Measurements from ENCODE around the gene PLEKHG4B. TPM values are rescaled to one million over a fixed set of nuclear protein-coding genes. Genes with fewer than 3 reads are reported as not detected.
"Not testable (repeated sequence)": the region's sequence is repeated elsewhere in the genome, so short reads cannot be mapped to it uniquely, and the experiment has no call there.

PLEKHG4B gene, protein sequence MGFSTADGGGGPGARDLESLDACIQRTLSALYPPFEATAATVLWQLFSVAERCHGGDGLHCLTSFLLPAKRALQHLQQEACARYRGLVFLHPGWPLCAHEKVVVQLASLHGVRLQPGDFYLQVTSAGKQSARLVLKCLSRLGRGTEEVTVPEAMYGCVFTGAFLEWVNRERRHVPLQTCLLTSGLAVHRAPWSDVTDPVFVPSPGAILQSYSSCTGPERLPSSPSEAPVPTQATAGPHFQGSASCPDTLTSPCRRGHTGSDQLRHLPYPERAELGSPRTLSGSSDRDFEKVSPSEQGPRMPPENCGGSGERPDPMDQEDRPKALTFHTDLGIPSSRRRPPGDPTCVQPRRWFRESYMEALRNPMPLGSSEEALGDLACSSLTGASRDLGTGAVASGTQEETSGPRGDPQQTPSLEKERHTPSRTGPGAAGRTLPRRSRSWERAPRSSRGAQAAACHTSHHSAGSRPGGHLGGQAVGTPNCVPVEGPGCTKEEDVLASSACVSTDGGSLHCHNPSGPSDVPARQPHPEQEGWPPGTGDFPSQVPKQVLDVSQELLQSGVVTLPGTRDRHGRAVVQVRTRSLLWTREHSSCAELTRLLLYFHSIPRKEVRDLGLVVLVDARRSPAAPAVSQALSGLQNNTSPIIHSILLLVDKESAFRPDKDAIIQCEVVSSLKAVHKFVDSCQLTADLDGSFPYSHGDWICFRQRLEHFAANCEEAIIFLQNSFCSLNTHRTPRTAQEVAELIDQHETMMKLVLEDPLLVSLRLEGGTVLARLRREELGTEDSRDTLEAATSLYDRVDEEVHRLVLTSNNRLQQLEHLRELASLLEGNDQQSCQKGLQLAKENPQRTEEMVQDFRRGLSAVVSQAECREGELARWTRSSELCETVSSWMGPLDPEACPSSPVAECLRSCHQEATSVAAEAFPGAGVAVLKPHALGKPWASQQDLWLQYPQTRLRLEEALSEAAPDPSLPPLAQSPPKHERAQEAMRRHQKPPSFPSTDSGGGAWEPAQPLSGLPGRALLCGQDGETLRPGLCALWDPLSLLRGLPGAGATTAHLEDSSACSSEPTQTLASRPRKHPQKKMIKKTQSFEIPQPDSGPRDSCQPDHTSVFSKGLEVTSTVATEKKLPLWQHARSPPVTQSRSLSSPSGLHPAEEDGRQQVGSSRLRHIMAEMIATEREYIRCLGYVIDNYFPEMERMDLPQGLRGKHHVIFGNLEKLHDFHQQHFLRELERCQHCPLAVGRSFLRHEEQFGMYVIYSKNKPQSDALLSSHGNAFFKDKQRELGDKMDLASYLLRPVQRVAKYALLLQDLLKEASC (N-terminal part only)
- not detected in 2 replicates for total RNA-seq

DNA sequence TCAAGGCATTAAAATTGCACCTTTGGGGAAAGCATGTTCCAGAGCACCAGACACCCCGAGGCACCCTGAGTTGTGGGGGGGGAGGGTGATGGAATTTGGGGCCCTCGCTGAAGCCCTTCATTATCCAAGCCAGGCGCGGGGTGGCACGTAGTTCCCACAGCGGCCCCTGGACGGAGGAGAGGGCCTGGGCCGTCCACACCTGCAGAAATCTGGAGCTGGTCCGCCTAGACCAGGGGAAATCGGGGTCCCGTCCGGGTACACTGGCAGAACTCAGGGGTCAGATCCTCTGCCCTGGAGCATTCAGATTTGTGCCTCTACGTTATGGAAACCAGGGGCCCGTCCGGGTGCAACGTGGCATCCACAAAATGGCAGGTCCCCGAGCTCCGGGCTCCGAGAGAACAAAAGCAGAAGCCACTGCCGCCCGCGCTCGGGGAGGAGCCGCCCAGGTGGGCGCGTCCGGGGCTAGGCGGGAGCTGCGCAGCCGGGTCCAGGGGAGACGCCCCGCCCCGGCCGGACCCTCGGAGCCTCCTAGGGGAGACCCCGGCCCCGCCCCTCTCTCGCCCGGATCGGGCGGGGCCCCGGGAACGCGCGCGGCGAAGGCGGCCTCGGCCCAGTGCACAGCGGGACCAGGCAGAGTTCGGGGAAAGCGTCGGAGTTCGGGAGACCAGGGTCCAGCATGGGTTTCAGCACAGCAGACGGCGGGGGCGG is at the start of gene PLEKHG4B:
Gene PLEKHG4B, plus strand, starts transcription at position 613 of the 708 bp plus-strand sequence. Its CDS starts 64 bp downstream, at position 677.
- intact Hi-C loops (cut with micrococcal nuclease) = no loop called here

DNA sequence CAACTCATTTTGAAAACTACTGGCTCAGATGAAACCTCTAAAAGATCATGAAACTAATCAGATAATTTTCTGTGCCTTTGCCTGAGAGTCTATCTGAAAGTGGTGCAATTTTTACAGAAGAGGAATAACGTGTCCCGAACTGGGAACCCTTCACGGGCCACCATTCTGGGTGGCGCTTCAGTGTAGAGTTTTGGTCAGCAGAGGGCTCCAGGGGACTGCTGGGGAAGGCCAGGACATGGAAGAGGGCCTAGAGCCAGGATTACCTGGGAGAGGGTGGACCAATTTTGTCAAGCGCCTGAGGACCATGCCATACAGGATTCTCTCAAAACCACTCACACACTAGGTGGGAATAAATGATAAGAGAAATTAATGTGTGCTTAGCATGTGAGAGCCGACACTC is 49.7 kb upstream of the PLEKHG4B start:
- intact Hi-C loops (cut with micrococcal nuclease) = no loop called here

DNA sequence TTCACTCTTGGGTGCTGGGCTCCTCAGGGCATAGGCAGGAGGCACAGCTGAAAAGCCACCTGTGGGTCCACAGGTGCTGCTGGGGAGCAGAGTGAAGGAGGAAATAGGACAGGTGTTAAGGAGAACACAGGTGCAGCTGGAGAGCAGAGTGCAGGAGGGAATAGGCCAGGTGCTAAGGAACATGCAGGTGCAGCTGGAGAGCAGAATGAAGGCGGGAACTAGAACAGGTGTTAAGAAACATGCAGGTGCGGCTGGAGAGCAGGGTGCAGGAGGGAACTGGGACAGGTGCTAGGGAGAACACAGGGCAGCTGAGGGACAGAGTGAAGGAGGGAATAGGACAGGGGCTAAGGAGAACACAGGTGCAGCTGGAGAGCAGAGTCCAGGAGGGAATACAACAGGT is 43.8 kb upstream of the PLEKHG4B start:
- intact Hi-C loops (cut with micrococcal nuclease) = no loop called here

DNA sequence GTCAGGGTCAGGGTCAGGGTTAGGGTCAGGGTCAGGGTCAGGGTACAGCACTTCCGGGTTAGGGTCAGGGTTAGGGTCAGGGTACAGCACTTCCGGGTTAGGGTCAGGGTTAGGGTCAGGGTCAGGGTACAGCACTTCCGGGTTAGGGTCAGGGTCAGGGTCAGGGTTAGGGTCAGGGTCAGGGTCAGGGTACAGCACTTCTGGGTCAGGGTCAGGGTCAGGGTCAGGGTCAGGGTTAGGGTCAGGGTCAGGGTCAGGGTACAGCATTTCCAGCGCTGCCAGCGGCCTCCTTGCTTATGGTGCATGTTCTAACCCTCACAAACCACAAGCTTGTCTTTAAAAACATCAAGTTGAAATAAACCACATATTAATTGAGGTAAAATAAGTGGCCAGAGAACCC is 42.4 kb upstream of the PLEKHG4B start:
- intact Hi-C loops (cut with micrococcal nuclease) = not testable (repeated sequence)

DNA sequence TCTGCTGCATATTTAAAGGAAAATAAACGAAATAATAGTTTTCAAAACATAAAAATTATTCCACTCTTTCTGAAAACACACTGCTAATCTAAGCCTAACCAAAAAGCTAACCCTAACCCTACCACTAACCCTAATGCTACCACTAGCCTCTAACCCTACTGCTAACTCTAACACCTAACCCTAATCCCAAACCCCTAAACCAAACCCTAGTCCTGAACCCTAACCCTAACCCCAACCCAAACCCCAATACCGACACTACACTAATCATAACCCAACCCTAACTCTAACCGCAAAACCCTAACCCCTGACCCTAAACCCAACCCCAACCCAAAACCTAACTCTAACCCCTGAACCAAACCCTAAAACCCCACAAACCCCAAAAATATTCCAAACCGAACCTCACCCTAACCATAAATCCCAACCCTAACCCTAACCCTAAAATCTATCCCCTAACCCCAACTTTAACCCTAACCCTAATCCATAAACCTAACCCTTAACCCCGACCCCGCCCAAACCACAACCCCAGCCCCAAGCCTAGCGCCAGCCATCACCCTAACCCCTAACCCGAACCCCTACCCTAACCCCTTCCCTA is 41.9 kb upstream of the PLEKHG4B start:
- intact Hi-C loops (cut with micrococcal nuclease) = no loop called here

DNA sequence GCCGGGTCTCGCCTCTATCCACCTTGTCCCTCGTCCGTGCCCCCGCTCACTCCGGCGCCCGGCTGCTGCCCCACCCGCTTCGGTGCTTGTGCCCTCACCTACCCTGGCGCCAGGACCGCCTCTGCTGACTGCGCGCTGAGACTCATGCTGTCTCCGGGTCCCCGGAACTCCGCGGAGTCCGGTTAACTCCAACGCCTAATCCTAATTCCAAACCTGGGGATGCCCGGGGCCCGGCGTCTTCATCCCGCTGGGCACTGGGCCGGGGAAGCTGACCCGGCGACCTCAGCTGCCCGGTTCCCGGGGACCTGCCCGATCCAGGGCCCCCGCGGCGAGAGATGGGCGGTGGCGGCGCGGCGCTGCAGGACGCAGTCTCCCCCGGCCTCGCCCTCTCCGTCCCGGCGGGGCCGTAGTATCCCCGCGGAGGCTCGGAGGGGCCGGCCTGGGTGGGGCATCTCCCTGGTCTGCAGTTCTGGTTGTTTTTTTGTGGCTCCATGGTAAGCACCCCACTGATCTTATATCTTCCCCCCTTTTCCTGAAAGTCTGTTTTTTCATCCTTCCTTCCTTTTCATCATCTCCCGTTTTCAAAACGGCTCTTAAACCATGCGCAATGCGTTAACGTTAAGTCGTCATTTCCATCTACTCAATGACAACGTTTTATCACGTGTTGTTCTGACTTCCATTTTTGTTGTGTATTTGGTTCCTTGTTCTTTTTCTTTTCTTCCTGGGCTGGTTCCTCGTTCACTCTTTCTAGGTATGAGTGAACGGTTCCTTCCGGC is 41.1 kb upstream of the PLEKHG4B start:
- intact Hi-C loops (cut with micrococcal nuclease) = no loop called here

DNA sequence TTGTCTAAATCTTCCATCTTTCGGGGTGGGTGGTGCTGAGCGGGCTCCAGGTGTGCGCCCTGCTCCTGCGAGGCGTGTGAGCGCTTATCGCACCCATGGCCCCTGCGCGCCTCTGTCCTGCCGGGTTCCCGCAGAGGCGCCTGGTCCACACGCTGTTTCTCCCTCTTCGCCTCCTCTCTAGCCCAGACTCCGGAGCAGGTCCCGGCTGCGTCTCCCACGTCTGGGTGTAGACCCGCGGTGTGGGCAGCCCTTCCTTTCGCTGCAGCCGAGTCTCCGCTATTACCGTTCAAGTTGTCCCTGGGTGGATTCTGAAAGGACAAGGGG is 40.5 kb upstream of the PLEKHG4B start:
- intact Hi-C loops (cut with micrococcal nuclease) = no loop called here

DNA sequence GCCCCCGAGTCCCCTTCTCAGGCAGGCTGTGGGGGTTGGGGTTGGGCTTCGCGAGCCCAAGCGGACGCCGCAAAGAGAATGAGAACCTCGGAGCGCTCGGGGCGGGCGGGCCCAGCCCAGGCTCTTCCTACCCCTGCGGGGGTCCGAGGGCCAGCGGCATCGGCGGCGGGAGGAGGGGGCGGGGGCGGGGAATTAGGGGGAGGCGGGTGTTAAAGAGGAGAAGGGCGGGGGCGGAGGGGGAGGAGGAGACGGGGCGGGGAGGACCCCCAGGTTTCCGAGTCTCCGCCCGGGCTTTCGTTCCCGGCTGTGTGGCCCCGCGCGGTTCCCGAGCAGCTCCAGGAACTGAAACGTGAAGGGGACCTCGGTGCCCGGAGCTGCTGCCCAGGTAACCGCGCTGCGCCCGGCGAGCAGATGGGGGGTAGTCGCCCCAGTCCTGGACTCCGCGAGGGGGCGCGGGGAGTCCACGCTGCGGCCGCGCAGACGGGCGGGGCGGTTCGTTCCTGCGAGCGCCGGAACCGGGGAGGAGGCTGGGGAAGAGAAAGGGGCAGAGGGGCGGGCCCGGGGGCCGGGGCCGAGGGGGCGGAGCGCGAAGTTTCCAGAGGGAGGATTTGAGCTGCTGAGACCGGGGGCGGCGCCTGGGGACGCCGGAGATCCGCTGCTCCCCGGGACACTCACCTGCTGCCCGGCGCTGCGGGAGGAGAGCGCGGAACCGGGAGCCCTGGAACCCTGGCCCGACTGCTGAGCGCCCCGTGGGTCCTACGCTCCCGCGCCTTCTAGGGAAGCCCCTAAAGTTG is 38.4 kb upstream of the PLEKHG4B start:
- intact Hi-C loops (cut with micrococcal nuclease) = no loop called here

DNA sequence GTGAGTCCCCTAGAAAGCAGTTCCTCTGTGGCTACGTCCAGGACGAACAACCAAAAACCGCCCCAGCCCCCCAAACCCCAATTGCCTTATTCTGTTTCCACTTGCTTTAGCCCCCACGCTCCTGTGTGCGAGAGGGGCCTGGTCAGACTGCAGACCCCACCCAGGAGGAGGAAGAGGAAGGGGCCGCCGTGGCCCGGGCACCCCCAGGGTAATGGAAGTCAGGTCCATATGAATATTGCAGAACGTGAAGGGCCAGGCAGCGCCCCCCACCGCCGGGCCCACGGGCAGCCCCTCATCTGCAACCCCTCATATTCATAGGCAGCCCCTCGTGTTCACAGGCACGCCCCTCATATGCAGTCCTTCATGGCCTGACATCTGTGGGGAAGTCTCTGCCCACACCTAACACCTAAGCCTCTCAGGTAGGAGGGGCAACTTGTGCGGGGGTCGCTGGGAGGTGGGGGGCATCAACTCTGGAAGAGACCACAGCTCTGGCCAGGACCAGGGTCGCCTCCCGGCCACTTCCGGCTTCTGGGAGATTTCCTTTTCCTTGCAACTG is 37.7 kb upstream of the PLEKHG4B start:
- intact Hi-C loops (cut with micrococcal nuclease) = no loop called here

DNA sequence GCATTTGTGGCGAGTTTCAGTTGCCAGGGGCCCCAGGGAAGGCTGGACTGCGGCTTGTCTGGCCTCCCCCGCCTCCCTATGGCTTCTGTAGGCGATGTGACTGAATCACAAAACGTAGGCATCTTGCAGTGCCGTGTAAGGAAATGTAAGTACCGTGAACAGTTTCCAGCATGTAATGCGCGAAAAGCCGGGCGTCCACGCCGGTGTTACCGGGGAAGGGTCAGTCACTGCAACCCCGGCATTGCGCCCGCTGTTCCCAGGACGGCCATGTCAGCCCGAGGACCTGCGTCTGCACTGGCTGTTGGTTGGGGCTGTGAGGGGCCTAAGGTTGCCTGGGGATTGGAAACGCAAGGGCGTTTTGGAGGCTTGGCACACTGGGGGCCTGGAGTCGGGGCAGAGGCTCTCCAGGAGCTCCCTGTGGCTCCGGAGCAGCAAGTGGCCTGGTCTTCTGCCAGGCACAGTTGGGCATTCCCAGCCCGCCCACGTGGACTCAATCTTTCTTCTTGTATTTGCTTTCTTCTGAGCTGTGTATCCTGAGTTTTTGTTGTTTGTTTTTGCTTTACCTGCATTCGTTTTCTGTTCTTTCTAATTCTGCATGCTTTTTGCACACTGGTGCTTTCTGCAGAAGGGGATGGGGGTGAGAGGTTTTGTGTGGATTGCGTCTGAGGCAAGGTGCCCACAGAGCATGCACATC is 36.9 kb upstream of the PLEKHG4B start:
- intact Hi-C loops (cut with micrococcal nuclease) = no loop called here

DNA sequence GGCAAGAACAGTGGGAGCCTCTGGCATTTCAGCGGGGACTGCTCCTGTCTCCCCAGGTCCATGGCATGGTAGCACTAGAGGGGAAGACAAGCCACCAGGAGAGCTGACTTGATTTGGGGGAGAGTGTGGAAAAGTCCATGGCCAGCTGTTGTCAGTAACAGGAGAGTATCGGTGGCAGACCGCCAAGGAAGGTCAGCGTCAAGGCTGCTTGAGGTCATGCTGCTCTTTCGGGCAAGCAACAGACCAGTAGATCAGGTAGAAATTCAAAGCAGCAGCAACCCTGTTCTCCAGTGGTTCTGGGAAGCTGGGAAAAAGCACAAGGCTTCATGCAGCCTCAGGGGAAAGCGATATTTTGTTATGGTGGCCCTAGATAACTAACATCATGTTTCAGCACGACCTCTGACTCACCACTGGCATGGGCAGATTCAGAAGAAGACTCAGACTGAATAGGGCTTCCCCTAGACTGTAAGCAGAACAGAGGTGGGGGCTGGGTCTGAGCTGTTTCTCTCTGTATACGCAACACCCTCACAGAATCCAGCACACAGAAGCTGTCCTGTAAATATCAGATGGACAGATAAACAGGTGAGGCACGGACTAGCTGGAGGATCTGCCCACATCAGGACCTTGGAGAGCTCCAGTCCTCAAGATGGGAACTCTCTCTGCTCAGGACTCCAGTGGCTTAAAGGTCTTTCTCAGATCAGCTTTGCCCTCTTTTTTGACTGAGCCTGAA is 35.2 kb upstream of the PLEKHG4B start:
- intact Hi-C loops (cut with micrococcal nuclease) = no loop called here

DNA sequence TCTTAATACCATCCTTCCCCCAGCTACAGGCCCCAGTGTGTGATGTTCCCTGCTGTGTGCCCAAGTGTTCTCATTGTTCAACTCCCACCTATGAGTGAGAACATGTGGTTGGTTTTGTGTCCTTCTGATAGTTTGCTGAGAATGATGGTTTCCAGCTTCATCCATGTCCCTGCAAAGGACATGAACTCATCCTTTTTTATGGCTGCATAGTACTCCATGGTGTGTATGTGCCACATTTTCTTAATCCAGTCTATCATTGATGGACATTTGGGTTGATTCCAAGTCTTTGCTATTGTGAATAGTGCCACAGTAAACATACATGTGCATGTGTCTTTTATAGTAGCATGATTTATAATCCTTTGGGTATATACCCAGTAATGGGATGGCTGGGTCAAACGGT is 31.7 kb upstream of the PLEKHG4B start:
- intact Hi-C loops (cut with micrococcal nuclease) = not testable (repeated sequence)

DNA sequence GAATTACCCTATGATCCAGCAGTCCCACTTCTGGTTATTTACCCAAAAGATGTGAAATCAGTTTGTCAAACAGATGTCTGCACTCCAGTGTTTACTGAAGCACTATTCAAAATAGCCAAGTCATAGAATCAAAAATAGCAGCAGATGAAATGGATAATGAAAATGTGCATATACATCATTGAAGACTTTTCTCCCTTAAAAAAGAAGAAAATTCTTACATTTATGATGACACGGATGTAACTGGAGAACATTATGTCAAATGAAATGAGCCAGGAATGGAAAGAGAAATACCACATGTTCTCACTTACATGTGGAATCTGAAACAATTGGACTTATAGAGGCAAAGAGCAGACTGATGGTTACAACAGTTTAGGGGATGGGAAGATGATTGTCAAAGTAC is 21.5 kb upstream of the PLEKHG4B start:
- intact Hi-C loops (cut with micrococcal nuclease) = no loop called here

DNA sequence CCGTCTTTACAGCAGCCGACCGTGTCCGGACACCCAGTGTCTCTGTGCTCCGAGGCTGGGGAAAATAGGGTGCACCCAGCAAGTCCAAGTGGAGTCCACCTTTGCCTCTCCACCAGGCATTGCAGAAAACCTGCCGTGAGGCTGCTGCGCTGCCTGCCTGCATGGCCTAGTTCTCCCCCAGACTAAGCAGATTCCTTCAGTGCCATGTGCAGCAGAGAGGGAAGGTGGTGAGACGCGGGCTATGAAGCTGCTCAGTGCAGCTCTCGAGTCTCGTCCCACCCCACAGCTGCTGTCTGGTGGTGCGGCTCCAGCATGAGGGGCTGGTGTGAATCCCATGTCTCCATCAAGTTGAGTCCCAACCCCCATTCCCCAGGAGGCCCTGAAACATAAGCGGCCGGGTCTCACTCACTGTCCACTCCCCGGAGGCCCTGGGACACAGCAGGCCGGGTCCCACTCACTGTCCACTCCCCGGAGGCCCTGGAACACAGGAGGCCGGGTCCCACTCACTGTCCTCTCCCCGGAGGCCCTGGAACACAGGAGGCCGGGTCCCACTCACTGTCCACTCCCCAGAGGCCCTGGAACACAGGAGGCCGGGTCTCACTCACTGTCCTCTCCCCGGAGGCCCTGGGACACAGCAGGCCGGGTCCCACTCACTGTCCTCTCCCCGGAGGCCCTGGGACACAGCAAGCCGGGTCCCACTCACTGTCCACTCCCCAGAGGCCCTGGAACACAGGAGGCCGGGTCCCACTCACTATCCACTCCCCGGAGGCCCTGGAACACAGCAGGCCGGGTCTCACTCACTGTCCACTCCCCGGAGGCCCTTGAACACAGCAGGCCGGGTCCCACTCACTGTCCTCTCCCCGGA is 19.4 kb upstream of the PLEKHG4B start:
- intact Hi-C loops (cut with micrococcal nuclease) = not testable (repeated sequence)

DNA sequence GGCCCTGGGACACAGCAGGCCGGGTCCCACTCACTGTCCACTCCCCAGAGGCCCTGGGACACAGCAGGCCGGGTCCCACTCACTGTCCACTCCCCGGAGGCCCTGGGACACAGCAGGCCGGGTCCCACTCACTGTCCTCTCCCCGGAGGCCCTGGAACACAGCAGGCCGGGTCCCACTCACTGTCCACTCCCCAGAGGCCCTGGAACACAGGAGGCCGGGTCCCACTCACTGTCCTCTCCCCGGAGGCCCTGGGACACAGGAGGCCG is 18.9 kb upstream of the PLEKHG4B start:
- intact Hi-C loops (cut with micrococcal nuclease) = not testable (repeated sequence)

DNA sequence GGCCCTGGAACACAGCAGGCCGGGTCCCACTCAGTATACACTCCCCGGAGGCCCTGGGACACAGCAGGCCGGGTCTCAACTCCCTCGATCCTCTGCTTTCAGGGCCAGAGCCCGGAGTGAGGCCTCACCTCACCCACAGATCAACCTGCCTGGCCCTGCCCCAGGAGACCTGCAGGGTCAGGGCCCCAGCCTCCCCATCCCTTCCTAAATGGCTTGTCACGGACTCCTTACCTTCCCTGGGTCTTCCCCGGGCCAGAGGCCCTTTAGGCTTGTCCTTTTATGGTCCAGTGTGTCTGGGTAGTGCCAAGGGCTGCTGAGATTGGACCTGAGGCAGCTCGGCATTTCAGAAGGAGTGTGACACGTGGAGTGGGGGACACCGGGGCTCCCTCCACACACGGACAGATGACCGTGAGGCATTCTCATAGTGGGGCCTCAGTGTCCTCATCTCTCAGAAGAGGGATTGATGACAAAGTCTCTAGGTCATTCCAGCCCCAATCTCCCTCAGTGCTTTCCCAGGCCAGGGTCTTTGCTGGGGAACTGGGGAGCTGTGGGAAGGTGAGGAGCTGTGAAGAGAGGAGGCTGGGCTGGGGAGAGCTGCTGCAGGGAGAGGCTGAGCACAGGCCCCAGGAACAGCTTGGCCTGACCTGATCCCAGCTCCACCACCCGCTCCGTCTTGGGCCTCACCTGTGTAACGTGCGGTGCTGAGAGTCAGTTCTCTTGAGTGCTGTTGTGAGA is 18.0 kb upstream of the PLEKHG4B start:
- intact Hi-C loops (cut with micrococcal nuclease) = no loop called here
